GM10248 (cell line): ENCODE results near the gene ZFYVE26.

ENCODE experiments used
- CTCF ChIA-PET: fragments of 300-600 bp; sonication (Branson Sonifier 250); formaldehyde crosslinking; extraction: SDS; loops from one replicate; lab custom pipeline; 2021; ENCODE audit warnings: antibody characterized with exemption; lab: Yijun Ruan, JAX
- POLR2A ChIA-PET: fragments of 350-650 bp; sonication (Branson Sonifier 250); formaldehyde crosslinking; extraction: SDS; loops from one replicate; lab custom pipeline; 2020; ENCODE audit warnings: antibody characterized with exemption; lab: Yijun Ruan, JAX
- DNase-seq: peaks from one replicate; pipeline ENCODE4 v3.0.0; 2012; ENCODE audit errors: extremely low spot score
- TF ChIP-seq, protein P1 (sequence below): IDR thresholded peaks from 2 replicates; pipeline ENCODE4 v1.5.1; 2012; ENCODE audit warnings: mild to moderate bottlenecking, low read depth; ENCODE audit errors: extremely low read depth, missing control alignments, control extremely low read depth

Gene ZFYVE26

DNA sequence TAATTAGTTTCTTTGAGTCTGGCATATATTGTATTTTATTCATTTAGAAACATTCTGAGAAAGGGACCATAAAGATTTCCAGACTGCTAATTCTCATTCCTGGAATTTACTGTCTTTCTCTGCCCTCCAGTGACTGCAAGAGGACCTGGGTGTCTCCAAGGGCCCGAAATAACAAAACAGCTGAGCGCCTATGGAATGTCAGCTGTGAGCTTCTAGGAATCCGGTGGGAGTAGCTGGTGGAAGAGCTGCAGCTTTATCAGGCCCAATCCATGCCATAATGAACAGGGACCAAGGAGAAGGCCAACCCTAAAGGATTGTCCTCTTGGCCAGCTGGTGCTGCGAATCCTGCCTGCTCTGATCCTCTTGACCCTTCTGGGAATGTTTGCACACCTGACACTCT, 82.8 kb downstream of the ZFYVE26 start:
- POLR2A ChIA-PET = no interaction called here
- CTCF ChIA-PET = no interaction called here
- no peak for DNase-seq
- TF ChIP-seq, protein P1, sequence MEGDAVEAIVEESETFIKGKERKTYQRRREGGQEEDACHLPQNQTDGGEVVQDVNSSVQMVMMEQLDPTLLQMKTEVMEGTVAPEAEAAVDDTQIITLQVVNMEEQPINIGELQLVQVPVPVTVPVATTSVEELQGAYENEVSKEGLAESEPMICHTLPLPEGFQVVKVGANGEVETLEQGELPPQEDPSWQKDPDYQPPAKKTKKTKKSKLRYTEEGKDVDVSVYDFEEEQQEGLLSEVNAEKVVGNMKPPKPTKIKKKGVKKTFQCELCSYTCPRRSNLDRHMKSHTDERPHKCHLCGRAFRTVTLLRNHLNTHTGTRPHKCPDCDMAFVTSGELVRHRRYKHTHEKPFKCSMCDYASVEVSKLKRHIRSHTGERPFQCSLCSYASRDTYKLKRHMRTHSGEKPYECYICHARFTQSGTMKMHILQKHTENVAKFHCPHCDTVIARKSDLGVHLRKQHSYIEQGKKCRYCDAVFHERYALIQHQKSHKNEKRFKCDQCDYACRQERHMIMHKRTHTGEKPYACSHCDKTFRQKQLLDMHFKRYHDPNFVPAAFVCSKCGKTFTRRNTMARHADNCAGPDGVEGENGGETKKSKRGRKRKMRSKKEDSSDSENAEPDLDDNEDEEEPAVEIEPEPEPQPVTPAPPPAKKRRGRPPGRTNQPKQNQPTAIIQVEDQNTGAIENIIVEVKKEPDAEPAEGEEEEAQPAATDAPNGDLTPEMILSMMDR = no peak

DNA sequence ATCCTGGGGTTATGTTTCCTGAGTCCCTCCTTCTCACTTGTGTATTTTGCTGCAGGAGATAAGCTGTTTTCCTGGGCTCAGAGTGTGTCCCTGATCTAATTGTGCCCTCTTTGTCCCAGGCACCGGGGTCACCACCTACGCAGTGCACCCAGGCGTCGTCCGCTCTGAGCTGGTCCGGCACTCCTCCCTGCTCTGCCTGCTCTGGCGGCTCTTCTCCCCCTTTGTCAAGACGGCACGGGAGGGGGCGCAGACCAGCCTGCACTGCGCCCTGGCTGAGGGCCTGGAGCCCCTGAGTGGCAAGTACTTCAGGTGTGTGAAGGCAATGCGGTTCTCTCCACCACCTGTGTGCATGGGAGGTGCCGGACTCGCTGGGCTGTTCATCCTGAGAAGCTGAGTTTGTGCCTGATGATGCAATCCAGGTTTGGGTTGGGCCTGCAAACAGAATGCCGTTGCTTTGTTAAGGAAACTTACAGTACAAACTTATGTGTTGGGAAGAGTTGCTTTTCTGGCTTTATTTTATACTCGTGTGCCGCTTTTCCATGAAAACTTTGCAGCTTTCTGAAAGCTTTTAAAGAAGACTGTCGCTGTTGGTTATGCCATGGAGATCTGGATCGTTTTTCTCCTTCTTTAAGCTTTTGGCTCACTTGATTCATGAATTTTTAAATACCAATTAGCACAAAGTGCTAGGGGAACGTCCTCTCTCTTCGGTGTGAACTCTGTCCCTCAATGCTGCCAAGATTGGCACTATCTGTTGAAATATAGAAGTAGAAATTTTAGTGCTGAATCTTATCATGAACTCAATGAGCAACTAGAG, 87.1 kb downstream of the ZFYVE26 start:
- no peak for DNase-seq
- CTCF ChIA-PET = interaction anchor here (0.8 to 2.2 kb wide), 4 partner anchors 9 to 63 kb away, joined by 3 to 5 read pairs (median 4); no protein-coding TSS in a partner anchor
- TF ChIP-seq, protein P1 = no peak
- POLR2A ChIA-PET = interaction anchor here (0.6 kb wide), 1 partner anchor 495 kb away, joined by 4 read pairs; no protein-coding TSS in a partner anchor

DNA sequence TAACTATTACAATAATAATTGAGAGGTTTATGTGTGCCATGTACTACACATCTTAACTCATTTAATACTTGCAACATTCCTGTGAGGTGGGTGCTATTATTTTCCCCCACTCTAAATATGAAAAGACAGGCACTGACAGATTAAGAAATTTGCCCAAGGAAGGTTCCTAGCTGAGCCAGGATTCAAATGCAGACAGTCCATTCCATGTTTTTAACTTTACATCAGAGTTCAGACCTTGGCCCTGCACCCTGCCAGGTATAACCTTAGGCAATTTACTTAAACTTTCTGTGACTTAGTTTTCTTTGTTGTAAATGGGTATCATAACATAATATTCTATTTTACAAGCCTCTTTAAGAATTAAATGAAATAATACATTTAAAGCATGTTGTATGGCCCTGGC, 88.1 kb downstream of the ZFYVE26 start:
- ChIA-PET CTCF (interaction anchor here (1.2 to 1.6 kb wide), 2 partner anchors 11 to 20 kb away, joined by 3 to 4 read pairs; no protein-coding TSS in a partner anchor), POLR2A (no interaction called here)
- DNase-seq = no peak
- TF ChIP-seq, protein P1 = no peak

DNA sequence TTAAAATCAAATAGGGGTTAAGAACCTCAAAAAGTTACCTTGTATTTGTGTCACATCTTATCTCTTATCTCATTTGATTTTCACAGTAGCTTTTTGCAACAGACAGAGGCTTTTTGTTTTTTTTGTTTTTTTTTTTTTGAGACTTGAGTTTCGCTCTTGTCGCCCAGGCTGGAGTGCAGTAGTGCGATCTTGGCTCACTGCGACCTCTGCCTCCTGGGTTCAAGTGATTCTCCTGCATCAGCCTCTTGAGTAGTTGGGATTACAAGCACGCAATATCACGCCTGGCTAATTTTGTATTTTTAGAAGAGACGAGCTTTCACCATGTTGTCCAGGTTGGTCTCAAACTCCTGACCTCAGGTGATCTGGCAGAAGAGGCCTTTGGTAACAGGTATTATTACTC, 89.0 kb downstream of the ZFYVE26 start:
- TF ChIP-seq, protein P1 = no peak
- POLR2A ChIA-PET = no interaction called here
- CTCF ChIA-PET = interaction anchor here (1.2 to 1.6 kb wide), 4 partner anchors 10 to 23 kb away, joined by 3 to 5 read pairs (median 4); no protein-coding TSS in a partner anchor
- DNase-seq = no peak

DNA sequence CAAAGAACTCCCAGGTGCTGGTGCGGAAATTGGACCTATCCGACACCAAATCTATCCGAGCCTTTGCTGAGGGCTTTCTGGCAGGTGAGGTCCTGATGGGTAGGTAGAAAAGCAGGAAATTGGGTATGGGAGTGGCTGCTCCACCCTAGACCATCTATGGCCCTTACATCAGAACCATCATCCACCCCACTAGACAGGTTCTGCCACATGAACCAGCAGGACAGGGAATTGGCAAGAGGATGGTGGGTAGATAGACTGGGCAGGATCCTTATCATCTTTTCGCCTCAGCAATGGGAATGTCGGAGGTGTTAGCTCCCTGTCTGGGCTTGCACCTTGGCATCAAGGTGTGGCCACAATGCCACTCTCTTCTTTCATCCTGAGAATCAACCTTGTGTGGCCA, 91.2 kb downstream of the ZFYVE26 start:
- ChIA-PET CTCF (no interaction called here), POLR2A (no interaction called here)
- DNase-seq = no peak
- TF ChIP-seq, protein P1 = no peak

DNA sequence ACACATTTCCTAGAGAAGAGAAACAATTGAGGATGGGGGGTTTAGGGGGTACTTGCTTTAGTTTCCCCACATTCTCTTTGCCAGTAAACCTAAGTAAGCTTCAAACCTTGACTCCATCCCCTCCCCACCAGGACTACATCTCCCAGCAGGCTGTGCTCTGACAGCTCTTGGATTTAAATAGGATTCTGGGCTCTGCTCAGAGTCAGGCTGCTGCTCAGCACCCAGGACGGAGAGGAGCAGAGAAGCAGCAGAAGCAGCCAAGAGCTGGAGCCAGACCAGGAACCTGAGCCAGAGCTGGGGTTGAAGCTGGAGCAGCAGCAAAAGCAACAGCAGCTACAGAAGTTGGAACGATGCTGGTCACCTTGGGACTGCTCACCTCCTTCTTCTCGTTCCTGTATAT, 94.1 kb downstream of the ZFYVE26 start:
- POLR2A ChIA-PET = no interaction called here

More for the DNA sequence above, 94.1 kb downstream of the ZFYVE26 start:
- DNase-seq = no peak
- TF ChIP-seq, protein P1 = no peak
- CTCF ChIA-PET = interaction anchor here (0.8 to 2.8 kb wide), 5 partner anchors 17 to 295 kb away, joined by 3 to 15 read pairs (median 4); no protein-coding TSS in a partner anchor
